Neural cell (in vitro differentiated cells): ENCODE results near the gene LPIN3. TPM values are rescaled to one million over a fixed set of nuclear protein-coding genes. Genes with fewer than 3 reads are reported as not detected.

ENCODE experiments used
- H2AFZ ChIP-seq: fragments of 200-600, 300-800 bp; sonication (generic), shearing (Covaris generic); 2 replicates; pipeline ENCODE4 v1.6.0; 2014; ENCODE audit warnings: low read depth, mild to moderate bottlenecking, antibody characterized with exemption, low read length, moderate library complexity
- H3F3A ChIP-seq: fragments of 200-600 bp; shearing (Covaris generic); 2 replicates; pipeline ENCODE4 v1.6.1; 2016; ENCODE audit warnings: mild to moderate bottlenecking, moderate library complexity, mixed read lengths, antibody characterized with exemption, low read length; ENCODE audit not compliant: insufficient read depth, poor library complexity, severe bottlenecking
- H3K27ac ChIP-seq: fragments of 200-600, 300-800 bp; sonication (generic), shearing (Covaris generic); 2 replicates; pipeline ENCODE4 v1.5.1; 2014; ENCODE audit warnings: mild to moderate bottlenecking, low read length, moderate library complexity
- H3K27me3 ChIP-seq: fragments of 300-800, 200-600 bp; sonication (generic), shearing (Covaris generic); 2 replicates; pipeline ENCODE4 v1.6.0; 2014; ENCODE audit warnings: mild to moderate bottlenecking, low read depth, low read length, moderate library complexity; ENCODE audit not compliant: insufficient read depth
- H3K36me3 ChIP-seq: fragments of 300-800, 200-600 bp; sonication (generic), shearing (Covaris generic); 2 replicates; pipeline ENCODE4 v1.5.1; 2014; ENCODE audit warnings: mild to moderate bottlenecking, antibody characterized with exemption, low read length, moderate library complexity; ENCODE audit not compliant: insufficient read depth
- H3K4me2 ChIP-seq: fragments of 300-800, 200-600 bp; sonication (generic), shearing (Covaris generic); 2 replicates; pipeline ENCODE4 v1.6.0; 2014; ENCODE audit warnings: mild to moderate bottlenecking, low read length
- H3K4me3 ChIP-seq: fragments of 300-800, 200-600 bp; sonication (generic), shearing (Covaris generic); 2 replicates; pipeline ENCODE4 v1.5.1; 2014; ENCODE audit warnings: mild to moderate bottlenecking, low read length, moderate library complexity
- H3K79me2 ChIP-seq: fragments of 200-600 bp; shearing (Covaris generic); replicated peaks from 2 replicates; pipeline ENCODE4 v1.6.0; 2014; ENCODE audit warnings: mild to moderate bottlenecking, low read length, moderate library complexity; ENCODE audit not compliant: insufficient read depth
- H3K9ac ChIP-seq: fragments of 300-800, 200-600 bp; sonication (generic), shearing (Covaris generic); 2 replicates; pipeline ENCODE4 v1.6.1; 2016; ENCODE audit warnings: mild to moderate bottlenecking, low read length, mixed read lengths
- H3K9me2 ChIP-seq: fragments of 200-600 bp; shearing (Covaris generic); 2 replicates; pipeline ENCODE4 v1.6.1; 2016; ENCODE audit warnings: mild to moderate bottlenecking, low read length, mixed read lengths; ENCODE audit not compliant: insufficient read depth
- H3K9me3 ChIP-seq: fragments of 200-600, 300-800 bp; sonication (generic), shearing (Covaris generic); 2 replicates; pipeline ENCODE4 v1.6.1; 2016; ENCODE audit warnings: mild to moderate bottlenecking, mixed run types, low read length, moderate library complexity, mixed read lengths
- H4K20me1 ChIP-seq: fragments of 200-600 bp; shearing (Covaris generic); 2 replicates; pipeline ENCODE4 v1.6.1; 2016; ENCODE audit warnings: mild to moderate bottlenecking, mixed run types; ENCODE audit not compliant: insufficient read depth
- EP300 ChIP-seq: fragments of 450-650 bp; conservative IDR thresholded peaks from 2 replicates; pipeline ENCODE4 v1.6.1; 2014; ENCODE audit warnings: antibody characterized with exemption, mild to moderate bottlenecking, moderate library complexity; ENCODE audit not compliant: poor library complexity, severe bottlenecking
- EZH2 ChIP-seq: fragments of 200-600, 300-800 bp; shearing (Covaris generic), sonication (generic); IDR thresholded peaks from 2 replicates; pipeline ENCODE4 v1.6.1; 2014; ENCODE audit warnings: antibody characterized with exemption, low read length, borderline replicate concordance, mild to moderate bottlenecking; ENCODE audit not compliant: insufficient read depth, poor library complexity, severe bottlenecking
- MXI1 ChIP-seq: fragments of 450-650 bp; conservative IDR thresholded peaks from 2 replicates; pipeline ENCODE4 v1.6.1; 2014; ENCODE audit warnings: antibody characterized with exemption, mild to moderate bottlenecking; ENCODE audit not compliant: poor library complexity, severe bottlenecking
- POLR2AphosphoS5 ChIP-seq: IDR thresholded peaks from 2 replicates; pipeline ENCODE4 v1.6.1; 2012
- RAD21 ChIP-seq: fragments of 450-650 bp; conservative IDR thresholded peaks from 2 replicates; pipeline ENCODE4 v1.6.1; 2014; ENCODE audit warnings: antibody characterized with exemption, mild to moderate bottlenecking, moderate library complexity
- SMC3 ChIP-seq: fragments of 450-650 bp; conservative IDR thresholded peaks from 2 replicates; pipeline ENCODE4 v1.6.1; 2014; ENCODE audit warnings: antibody characterized with exemption, mild to moderate bottlenecking, moderate library complexity; ENCODE audit not compliant: poor library complexity
- TAF1 ChIP-seq: IDR thresholded peaks from 2 replicates; pipeline ENCODE4 v1.6.1; 2012; ENCODE audit warnings: low read depth
- polyA plus RNA-seq: library from polyadenylated mRNA; depleted of rRNA; stranded (reverse); fragments of >200 nt; gene quantifications from 2 replicates; pipeline ENCODE4 v1.2.3, GENCODE V29; 2014
- TF ChIP-seq, protein P1 (sequence below): IDR thresholded peaks from 2 replicates; pipeline ENCODE4 v1.6.1; 2012; ENCODE audit warnings: borderline replicate concordance
- TF ChIP-seq, protein P2 (sequence below): fragments of 450-650 bp; IDR thresholded peaks from 2 replicates; pipeline ENCODE4 v1.5.1; 2014; ENCODE audit warnings: antibody characterized with exemption, mild to moderate bottlenecking, moderate library complexity; ENCODE audit not compliant: poor library complexity, severe bottlenecking

LPIN3 gene
- polyA plus RNA-seq, 1 donor from 2014 or later = not detected

DNA sequence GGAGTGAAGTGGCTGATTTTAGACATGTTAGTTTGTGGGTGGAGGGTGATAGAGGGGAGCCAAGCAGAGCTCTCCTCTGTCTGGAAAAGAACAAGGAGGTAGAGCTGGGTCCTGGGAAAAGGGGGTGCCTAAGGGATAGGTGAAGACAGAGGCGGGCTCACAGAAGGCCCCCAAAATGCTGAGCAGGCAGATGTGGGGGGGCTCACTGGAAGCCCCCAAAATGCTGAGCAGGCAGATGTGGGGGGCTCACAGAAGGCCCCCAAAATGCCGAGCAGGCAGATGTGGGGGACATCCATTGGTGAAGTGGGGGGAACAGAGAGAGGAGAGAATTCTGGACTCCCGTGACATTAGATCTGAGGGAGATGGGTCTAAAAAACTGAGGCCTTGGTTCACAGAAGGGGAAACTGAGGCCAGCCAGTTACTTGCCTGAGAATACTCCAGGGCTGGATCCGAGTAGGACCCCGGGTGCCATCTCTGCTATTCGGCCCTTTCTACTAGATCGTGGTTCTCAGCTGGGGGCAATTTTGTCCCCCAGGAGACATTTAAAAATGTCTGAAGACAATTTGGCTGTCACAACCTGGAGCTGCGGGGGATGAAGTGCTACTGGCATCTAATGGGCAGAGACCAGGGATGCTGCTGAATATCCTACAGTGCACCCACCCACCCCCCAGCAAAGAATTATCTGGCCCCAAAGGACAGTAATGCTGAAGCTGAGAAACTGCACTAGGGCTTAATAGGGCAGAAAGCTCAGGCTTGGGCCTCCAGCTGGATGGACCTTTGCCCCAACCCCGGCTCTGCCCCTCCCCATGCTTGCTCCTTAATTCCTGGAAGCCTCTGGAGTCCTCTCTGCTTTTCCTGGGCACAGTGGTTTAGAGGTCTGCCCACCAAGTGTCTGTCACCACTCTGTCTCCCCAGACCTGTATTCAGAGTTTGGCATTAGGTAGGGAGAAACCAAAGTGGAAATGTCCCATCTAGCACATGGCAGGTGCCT, 2.1 kb downstream of the LPIN3 start:
- H3K27ac ChIP-seq = no peak overlapping the region
- no peaks in the 10 kb centered on the region for H3K79me2 ChIP-seq
- no peaks in the 10 kb centered on the region for H3K9me3 ChIP-seq
- H3K9ac ChIP-seq = no peak overlapping the region
- H3K4me2 ChIP-seq = no peak overlapping the region
- no peaks in the 10 kb centered on the region for H3F3A ChIP-seq
- TF ChIP-seq EZH2 (no peak), EP300 (no peak), RAD21 (no peak), SMC3 (no peak), POLR2AphosphoS5 (no peak), TAF1 (no peak), MXI1 (no peak)
- TF ChIP-seq, protein P1, sequence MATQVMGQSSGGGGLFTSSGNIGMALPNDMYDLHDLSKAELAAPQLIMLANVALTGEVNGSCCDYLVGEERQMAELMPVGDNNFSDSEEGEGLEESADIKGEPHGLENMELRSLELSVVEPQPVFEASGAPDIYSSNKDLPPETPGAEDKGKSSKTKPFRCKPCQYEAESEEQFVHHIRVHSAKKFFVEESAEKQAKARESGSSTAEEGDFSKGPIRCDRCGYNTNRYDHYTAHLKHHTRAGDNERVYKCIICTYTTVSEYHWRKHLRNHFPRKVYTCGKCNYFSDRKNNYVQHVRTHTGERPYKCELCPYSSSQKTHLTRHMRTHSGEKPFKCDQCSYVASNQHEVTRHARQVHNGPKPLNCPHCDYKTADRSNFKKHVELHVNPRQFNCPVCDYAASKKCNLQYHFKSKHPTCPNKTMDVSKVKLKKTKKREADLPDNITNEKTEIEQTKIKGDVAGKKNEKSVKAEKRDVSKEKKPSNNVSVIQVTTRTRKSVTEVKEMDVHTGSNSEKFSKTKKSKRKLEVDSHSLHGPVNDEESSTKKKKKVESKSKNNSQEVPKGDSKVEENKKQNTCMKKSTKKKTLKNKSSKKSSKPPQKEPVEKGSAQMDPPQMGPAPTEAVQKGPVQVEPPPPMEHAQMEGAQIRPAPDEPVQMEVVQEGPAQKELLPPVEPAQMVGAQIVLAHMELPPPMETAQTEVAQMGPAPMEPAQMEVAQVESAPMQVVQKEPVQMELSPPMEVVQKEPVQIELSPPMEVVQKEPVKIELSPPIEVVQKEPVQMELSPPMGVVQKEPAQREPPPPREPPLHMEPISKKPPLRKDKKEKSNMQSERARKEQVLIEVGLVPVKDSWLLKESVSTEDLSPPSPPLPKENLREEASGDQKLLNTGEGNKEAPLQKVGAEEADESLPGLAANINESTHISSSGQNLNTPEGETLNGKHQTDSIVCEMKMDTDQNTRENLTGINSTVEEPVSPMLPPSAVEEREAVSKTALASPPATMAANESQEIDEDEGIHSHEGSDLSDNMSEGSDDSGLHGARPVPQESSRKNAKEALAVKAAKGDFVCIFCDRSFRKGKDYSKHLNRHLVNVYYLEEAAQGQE = no peak
- TF ChIP-seq, protein P2, sequence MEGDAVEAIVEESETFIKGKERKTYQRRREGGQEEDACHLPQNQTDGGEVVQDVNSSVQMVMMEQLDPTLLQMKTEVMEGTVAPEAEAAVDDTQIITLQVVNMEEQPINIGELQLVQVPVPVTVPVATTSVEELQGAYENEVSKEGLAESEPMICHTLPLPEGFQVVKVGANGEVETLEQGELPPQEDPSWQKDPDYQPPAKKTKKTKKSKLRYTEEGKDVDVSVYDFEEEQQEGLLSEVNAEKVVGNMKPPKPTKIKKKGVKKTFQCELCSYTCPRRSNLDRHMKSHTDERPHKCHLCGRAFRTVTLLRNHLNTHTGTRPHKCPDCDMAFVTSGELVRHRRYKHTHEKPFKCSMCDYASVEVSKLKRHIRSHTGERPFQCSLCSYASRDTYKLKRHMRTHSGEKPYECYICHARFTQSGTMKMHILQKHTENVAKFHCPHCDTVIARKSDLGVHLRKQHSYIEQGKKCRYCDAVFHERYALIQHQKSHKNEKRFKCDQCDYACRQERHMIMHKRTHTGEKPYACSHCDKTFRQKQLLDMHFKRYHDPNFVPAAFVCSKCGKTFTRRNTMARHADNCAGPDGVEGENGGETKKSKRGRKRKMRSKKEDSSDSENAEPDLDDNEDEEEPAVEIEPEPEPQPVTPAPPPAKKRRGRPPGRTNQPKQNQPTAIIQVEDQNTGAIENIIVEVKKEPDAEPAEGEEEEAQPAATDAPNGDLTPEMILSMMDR = no peak
- H2AFZ ChIP-seq = no peak overlapping the region
- no peak overlapping the region for H3K4me3 ChIP-seq
- H4K20me1 ChIP-seq = no peaks in the 10 kb centered on the region
- no peaks in the 10 kb centered on the region for H3K27me3 ChIP-seq
- no peaks in the 10 kb centered on the region for H3K9me2 ChIP-seq
- H3K36me3 ChIP-seq = no peaks in the 10 kb centered on the region

DNA sequence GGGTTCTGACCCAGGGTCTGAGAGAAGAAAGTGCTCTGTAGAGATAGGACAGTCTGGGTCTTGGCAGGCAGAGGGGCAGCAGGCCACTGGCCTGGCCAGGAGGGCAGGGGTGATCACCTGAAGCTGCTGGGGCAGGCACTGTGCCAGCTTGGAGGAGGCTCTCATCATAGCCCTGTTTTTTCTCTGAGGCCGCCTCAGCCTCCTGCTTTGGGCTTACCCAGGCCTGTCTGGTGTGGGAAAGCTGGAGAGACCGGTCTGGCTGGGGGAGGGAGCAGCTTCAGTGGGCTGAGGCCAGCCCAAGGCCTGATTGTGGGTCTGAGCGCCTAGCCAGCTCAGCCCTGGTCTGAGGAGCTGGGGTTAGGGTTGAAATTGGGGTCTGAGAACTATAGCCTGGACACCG, 3.9 kb downstream of the LPIN3 start:
- Histone ChIP-seq H3K4me3 (no peak overlapping the region), H3K9me3 (no peaks in the 10 kb centered on the region), H3K9me2 (no peaks in the 10 kb centered on the region), H3K9ac (no peak overlapping the region), H3K27me3 (no peaks in the 10 kb centered on the region), H2AFZ (no peak overlapping the region), H3K27ac (no peak overlapping the region), H3K79me2 (no peaks in the 10 kb centered on the region), H3K4me2 (no peak overlapping the region), H3K36me3 (no peaks in the 10 kb centered on the region), H4K20me1 (no peaks in the 10 kb centered on the region), H3F3A (no peaks in the 10 kb centered on the region)
- no peak for TF ChIP-seq MXI1
- no peak for TF ChIP-seq SMC3
- no peak for TF ChIP-seq EZH2
- TF ChIP-seq POLR2AphosphoS5 = no peak
- no peak for TF ChIP-seq TAF1
- TF ChIP-seq, protein P2 = no peak
- TF ChIP-seq RAD21 = no peak
- no peak for TF ChIP-seq EP300
- TF ChIP-seq, protein P1 = no peak
